ENCODE results near the gene GOPC. TPM values are rescaled to one million over a fixed set of nuclear protein-coding genes. Genes with fewer than 3 reads are reported as not detected.

GOPC gene
- total and polyA plus RNA-seq, 2 donors (not counting 1 experiment from before 2014, with no cell fraction given): 8.9 to 26.7 TPM

GRCh38 chr6:117550078-117550600 lies 52.2 kb downstream of the GOPC start:
- H2AFZ ChIP-seq (ENCODE audit: insufficient read depth, low read depth, low read length, poor library complexity, severe bottlenecking): no peak overlapping the region
- ATAC-seq (ENCODE audit: low read depth): no peak
- TF ChIP-seq, protein P1, sequence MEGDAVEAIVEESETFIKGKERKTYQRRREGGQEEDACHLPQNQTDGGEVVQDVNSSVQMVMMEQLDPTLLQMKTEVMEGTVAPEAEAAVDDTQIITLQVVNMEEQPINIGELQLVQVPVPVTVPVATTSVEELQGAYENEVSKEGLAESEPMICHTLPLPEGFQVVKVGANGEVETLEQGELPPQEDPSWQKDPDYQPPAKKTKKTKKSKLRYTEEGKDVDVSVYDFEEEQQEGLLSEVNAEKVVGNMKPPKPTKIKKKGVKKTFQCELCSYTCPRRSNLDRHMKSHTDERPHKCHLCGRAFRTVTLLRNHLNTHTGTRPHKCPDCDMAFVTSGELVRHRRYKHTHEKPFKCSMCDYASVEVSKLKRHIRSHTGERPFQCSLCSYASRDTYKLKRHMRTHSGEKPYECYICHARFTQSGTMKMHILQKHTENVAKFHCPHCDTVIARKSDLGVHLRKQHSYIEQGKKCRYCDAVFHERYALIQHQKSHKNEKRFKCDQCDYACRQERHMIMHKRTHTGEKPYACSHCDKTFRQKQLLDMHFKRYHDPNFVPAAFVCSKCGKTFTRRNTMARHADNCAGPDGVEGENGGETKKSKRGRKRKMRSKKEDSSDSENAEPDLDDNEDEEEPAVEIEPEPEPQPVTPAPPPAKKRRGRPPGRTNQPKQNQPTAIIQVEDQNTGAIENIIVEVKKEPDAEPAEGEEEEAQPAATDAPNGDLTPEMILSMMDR (IDR thresholded peaks at IDR 0.05): no peak
- TF ChIP-seq EZH2 (IDR thresholded peaks at IDR 0.05; ENCODE audit: borderline replicate concordance, insufficient read depth, low read depth, low read length, poor library complexity, severe bottlenecking): no peak
- H3K4me1 ChIP-seq (ENCODE audit: control insufficient read depth in 2 of 2, insufficient read depth in 2 of 2, low read length in 2 of 2): peaks cover 13 to 15% of the 10 kb centered on the region in 2 donors
- Mint-ChIP-seq H3K9me3 (ENCODE audit: insufficient read depth) (no peaks in the 10 kb centered on the region), H3K27ac (no peak overlapping the region), H3K4me3 (no peak overlapping the region), H3K4me1 (peaks cover 15% of the 10 kb centered on the region), H3K27me3 (peaks cover 27% of the 10 kb centered on the region)
- peaks cover 0 to 16% (median 4%) of the 10 kb centered on the region in 4 experiments for H3K27me3 ChIP-seq (replicated peaks in 1 of 4; ENCODE audit: control extremely low read depth in 1 of 4, control insufficient read depth in 3 of 4, insufficient read depth in 4 of 4, low read length in 3 of 4)
- no CpG with 5 or more reads among the region's 3 CpGs for WGBS (ENCODE audit: insufficient coverage)
- H3K4me3 ChIP-seq (ENCODE audit: control extremely low read depth in 1 of 5, extremely low read depth in 1 of 5, insufficient read depth in 1 of 5, low read depth in 2 of 5, low read length in 4 of 5): no peak overlapping the region
- H3K79me2 ChIP-seq (ENCODE audit: control insufficient read depth, insufficient read depth, low read length): no peaks in the 10 kb centered on the region
- ChIA-PET POLR2A (no interaction called here), CTCF (no interaction called here)
- H3K4me2 ChIP-seq (replicated peaks; ENCODE audit: low read depth, low read length, poor library complexity, severe bottlenecking): no peak overlapping the region
- no peaks in the 10 kb centered on the region for H3K36me3 ChIP-seq (replicated peaks in 1 of 2; ENCODE audit: control extremely low read depth in 1 of 2, control insufficient read depth in 1 of 2, extremely low read depth in 1 of 2, insufficient read depth in 2 of 2, low read length in 1 of 2)
- H4K20me1 ChIP-seq (ENCODE audit: control insufficient read depth, insufficient read depth, low read length, poor library complexity, severe bottlenecking): no peaks in the 10 kb centered on the region
- intact Hi-C loops (cut with micrococcal nuclease): no loop called here
- H3K9me3 ChIP-seq (ENCODE audit: control extremely low read depth in 1 of 3, control insufficient read depth in 2 of 3, insufficient read depth in 1 of 3, low read length in 2 of 3): peaks cover 0 to 4% (median 0%) of the 10 kb centered on the region in 3 donors
- no peak for DNase-seq
- no peak overlapping the region for H3K27ac ChIP-seq (ENCODE audit: low read length in 2 of 2)
- H3K9ac ChIP-seq (ENCODE audit: low read length): no peak overlapping the region

DNA sequence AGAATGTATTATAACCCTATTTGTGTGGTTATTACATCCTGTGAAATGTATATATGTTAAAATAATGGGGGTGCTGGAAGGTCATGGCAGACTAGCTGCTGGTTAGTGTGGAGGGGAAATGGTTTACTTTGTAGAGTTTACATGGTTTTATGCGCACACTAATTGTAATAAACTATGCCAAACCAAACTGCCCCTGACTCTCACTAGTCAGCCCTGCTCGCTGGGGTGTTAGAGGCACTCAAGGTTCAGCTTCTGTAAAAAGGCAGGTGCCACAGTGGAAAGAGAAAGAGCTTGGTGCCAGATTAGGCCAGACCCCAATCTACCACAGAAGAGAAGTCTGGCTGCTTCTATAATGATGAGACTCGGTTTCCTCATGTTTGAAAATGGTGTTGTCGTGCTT lies 52.7 kb downstream of the GOPC start:
- H3K9me3 ChIP-seq (ENCODE audit: control extremely low read depth in 1 of 3, control insufficient read depth in 2 of 3, insufficient read depth in 1 of 3, low read length in 2 of 3): peaks cover 0 to 4% (median 0%) of the 10 kb centered on the region in 3 donors
- Mint-ChIP-seq H3K27me3 (peaks cover 27% of the 10 kb centered on the region), H3K27ac (no peak overlapping the region), H3K4me3 (no peak overlapping the region), H3K4me1 (peaks cover 15% of the 10 kb centered on the region), H3K9me3 (ENCODE audit: insufficient read depth) (no peaks in the 10 kb centered on the region)
- no peak overlapping the region for H3K4me2 ChIP-seq (replicated peaks; ENCODE audit: low read depth, low read length, poor library complexity, severe bottlenecking)
- ChIA-PET CTCF (interaction anchor here (0.8 to 1.7 kb wide), 2 partner anchors 10 to 100 kb away, joined by 3 to 4 read pairs; no protein-coding TSS in a partner anchor), POLR2A (no interaction called here)
- peaks cover 13 to 15% of the 10 kb centered on the region in 2 donors for H3K4me1 ChIP-seq (ENCODE audit: control insufficient read depth in 2 of 2, insufficient read depth in 2 of 2, low read length in 2 of 2)
- no peak for TF ChIP-seq EZH2 (IDR thresholded peaks at IDR 0.05; ENCODE audit: borderline replicate concordance, insufficient read depth, low read depth, low read length, poor library complexity, severe bottlenecking)
- TF ChIP-seq, protein P1 (IDR thresholded peaks at IDR 0.05): no peak
- H3K36me3 ChIP-seq (replicated peaks in 1 of 2; ENCODE audit: control extremely low read depth in 1 of 2, control insufficient read depth in 1 of 2, extremely low read depth in 1 of 2, insufficient read depth in 2 of 2, low read length in 1 of 2): no peaks in the 10 kb centered on the region
- intact Hi-C loops (cut with micrococcal nuclease): no loop called here
- no peak overlapping the region for H3K9ac ChIP-seq (ENCODE audit: low read length)
- peaks cover 0 to 20% (median 4%) of the 10 kb centered on the region in 4 experiments for H3K27me3 ChIP-seq (replicated peaks in 1 of 4; ENCODE audit: control extremely low read depth in 1 of 4, control insufficient read depth in 3 of 4, insufficient read depth in 4 of 4, low read length in 3 of 4)
- H3K4me3 ChIP-seq (ENCODE audit: control extremely low read depth in 1 of 5, extremely low read depth in 1 of 5, insufficient read depth in 1 of 5, low read depth in 2 of 5, low read length in 4 of 5): no peak overlapping the region
- H3K79me2 ChIP-seq (ENCODE audit: control insufficient read depth, insufficient read depth, low read length): no peaks in the 10 kb centered on the region
- no peak overlapping the region for H3K27ac ChIP-seq (ENCODE audit: low read length in 2 of 2)
- 50% methylated on average over 1 of the region's 4 CpGs for WGBS (ENCODE audit: insufficient coverage)
- DNase-seq (no peak), ATAC-seq (ENCODE audit: low read depth) (no peak)
- H2AFZ ChIP-seq (ENCODE audit: insufficient read depth, low read depth, low read length, poor library complexity, severe bottlenecking): no peak overlapping the region
- no peaks in the 10 kb centered on the region for H4K20me1 ChIP-seq (ENCODE audit: control insufficient read depth, insufficient read depth, low read length, poor library complexity, severe bottlenecking)
